GM21360 (cell line): ENCODE measurements around the gene PACS2.

Source experiments
- ATAC-seq: cut with Tn5 transposase; IDR thresholded peaks from one replicate; pipeline ENCODE4 v1.9.1; 2021; ENCODE audit warnings: mild to moderate bottlenecking, moderate library complexity; ENCODE audit not compliant: unreplicated experiment

Gene PACS2

DNA sequence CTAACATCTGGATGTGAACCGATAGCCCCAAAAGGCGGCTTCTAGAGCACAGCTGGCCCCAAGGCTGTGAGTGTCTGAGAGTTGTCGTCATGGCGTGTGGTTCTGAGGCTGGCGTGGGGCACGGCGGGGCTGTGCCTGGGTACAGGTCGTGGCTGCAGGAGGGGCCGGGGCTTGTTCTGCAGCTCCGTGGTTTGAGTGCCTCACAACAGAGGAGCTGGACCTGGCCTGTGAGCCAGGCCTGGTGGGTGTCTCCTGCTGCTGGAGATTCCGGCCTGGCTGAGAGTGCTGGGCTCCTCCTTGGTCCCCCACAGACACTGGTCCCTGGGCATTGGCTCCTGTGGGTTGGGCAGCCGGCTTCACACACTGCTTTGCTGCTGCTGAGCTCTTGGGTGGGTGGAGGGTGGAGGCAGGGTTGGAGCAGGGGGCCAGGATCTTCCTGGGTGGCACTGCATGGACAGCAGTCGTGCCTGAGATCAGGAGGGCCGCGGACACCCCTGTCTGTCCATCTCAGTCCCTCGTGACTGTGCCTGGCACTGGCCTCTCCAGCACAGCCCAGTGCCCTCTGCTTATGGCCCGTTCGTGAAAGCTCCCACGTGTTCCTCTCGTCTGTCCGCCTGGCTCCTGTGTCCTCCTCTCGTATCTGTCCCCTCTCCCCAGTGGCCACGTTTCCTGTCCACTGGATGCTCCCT lies 52.0 kb downstream of the PACS2 start:
- no peak for ATAC-seq

DNA sequence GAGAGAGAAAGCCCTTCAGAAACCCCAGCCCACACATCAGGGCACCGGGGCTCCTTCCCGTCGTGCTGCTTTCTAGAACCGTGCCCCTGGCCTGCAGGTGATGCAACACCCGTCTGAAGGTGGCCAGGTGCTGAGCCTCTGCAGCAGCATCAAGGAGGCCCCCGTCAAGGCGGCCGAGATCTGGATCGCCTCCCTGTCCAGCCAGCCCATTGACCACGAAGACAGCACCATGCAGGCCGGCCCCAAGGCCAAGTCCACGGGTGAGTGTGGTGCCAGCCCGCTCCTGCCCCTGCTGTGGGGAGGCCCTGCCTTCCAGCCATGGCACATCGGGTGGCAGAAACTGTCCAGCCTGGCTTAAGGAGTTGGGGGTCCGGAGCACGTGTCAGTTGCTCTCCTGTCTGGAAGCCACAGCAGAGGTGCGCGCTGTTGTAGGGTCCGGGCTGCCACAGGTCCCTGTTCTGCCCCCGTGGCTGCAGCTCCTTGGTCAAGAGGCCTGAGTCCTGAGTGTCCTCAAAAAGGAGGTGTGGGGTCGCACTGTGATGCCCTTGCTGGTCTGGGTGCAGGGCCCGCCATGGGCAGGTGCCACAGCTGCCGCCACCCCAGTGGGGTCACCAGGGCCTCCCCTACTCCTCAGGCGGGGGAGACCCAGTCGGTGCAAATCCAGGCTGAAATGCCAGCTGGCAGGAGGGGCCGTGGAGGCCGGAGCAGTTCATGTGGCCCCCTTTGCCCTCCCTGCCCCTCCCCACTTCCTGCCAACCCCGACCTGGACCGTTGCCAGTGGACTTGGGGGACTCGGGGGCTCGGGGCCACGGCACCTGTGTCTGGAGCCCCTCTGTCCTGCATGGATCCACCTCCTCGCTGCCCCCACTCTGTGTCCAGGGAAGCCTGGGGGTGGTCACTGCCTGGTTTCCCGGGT lies 52.8 kb downstream of the PACS2 start:
- no peak for ATAC-seq

DNA sequence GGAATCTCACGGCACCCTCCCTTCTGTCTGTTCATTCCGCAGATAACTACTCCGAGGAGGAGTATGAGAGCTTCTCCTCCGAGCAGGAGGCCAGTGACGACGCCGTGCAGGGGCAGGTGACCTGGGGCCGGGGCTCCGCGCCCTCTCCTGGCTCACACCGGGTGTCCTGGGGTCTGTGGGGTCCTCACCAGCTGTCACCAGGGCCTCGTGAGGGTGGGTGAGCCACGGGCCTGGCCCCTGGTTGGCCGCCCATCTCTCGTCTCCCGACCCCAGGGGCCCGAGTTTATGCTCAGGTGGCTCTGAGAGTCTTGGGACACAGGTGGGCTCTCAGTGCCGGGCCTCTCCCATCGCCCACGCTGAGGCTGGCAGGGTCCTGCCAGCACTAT lies 53.5 kb downstream of the PACS2 start:
- no peak for ATAC-seq

DNA sequence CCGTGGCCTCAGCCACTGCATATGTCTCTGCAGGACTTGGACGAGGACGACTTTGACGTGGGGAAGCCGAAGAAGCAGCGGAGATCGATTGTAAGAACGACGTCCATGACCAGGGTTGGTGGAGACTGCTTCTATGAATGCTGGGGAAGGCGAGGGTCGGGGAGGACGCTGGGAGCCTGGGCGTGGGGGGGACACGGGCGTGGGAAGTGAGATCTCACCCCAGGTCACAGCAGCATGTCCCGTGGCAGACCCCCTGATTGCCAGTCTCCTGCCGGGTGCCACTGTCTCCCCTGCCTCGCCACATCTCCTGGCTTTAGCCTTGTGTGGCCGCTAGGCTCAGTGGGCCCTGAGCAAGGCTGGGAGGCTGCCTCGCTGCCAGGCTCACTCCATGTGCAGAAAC lies 53.9 kb downstream of the PACS2 start:
- ATAC-seq, result no peak

DNA sequence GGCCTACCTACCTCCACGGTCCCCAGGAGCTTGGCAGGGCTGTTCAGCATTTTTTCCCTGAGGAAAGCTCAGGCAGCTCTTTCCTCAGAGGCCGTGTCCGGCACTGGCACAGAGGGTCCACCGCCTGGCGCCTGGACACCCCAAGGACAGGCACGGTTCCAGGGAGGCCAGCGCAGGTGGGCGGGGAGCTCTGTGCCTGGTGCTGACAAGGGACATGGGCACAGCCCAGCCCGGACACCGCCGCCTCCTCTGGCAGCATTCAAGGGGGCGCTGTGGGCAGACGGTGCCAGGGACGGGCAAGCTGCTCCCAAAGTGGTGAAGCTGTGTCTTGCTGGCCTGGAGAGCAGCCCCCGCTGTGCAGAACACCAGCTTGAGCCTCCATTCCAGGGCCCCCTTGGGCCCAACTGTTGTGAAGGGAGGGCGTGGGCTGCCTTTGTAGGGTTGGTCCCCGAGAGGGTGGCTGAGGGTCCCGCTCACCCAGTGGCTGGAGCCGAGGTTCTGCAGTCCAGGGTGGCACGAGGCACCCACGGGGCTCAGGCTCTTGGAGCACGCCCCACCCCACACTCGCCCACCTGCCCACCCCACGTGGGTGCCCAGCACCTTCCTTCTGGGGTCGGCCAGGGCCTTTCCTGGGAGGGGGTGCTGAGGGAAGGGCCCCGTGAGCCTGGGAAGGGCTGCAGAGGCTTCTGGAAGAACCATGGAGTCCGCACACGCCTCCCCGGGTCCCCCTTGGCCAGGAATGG lies 54.5 kb downstream of the PACS2 start:
- ATAC-seq, result no peak

DNA sequence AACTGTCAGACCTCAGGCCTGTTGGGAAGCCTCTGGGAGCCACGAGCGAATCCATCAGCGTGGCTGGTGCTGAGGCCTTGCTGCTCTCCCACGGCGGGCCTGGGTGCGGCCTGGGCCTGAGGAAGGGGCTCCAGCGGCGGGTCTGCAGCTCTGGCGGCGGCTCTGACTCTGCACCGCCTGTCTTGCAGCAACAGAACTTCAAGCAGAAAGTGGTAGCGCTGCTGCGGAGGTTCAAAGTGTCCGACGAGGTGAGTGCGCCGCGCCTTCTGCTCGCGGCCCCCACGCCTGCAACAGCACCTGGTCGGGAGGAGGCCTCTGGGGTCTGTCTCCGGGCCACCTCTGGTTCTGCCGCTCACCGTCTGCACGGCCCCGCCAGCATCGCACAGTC lies 55.1 kb downstream of the PACS2 start:
- no peak for ATAC-seq

DNA sequence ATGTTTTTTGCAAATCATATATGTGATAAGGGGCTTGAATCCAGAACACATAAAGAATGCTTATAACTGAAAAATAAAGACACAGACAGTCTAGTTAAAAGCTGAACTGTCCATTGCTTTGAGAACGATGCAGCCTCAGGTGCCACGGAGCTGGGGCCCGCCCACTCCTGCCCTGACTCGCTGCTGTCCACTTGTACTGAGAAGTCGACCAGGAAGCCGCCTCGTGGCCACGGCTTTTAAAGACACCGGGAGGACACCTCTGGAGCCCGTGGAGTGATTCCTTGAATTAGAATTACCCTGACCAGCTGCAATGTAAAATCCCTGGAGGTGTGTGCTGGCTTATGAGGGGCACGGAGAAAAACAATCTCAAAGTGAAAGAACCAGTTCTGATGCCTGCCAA lies 59.8 kb downstream of the PACS2 start:
- ATAC-seq, result no peak

DNA sequence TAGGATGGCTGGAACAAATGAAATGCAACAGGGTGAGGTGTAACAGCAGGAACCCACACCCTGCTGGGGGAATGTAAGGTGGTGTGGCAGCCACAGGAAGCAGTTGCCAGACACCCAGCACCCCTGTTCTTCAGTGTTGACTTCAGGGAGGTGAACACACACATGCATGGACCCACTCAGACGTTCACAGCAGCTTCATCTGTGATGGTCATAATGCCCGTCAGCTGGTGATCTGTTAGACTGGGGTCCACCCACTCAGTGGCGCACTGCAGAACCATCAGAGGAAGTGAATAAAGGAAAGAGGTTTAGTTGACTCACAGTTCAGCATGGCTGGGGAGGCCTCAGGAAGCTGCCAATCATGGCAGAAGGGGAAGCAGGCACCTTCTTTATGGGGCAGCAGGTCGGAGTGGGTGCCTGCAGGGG lies 61.1 kb downstream of the PACS2 start:
- no peak for ATAC-seq

DNA sequence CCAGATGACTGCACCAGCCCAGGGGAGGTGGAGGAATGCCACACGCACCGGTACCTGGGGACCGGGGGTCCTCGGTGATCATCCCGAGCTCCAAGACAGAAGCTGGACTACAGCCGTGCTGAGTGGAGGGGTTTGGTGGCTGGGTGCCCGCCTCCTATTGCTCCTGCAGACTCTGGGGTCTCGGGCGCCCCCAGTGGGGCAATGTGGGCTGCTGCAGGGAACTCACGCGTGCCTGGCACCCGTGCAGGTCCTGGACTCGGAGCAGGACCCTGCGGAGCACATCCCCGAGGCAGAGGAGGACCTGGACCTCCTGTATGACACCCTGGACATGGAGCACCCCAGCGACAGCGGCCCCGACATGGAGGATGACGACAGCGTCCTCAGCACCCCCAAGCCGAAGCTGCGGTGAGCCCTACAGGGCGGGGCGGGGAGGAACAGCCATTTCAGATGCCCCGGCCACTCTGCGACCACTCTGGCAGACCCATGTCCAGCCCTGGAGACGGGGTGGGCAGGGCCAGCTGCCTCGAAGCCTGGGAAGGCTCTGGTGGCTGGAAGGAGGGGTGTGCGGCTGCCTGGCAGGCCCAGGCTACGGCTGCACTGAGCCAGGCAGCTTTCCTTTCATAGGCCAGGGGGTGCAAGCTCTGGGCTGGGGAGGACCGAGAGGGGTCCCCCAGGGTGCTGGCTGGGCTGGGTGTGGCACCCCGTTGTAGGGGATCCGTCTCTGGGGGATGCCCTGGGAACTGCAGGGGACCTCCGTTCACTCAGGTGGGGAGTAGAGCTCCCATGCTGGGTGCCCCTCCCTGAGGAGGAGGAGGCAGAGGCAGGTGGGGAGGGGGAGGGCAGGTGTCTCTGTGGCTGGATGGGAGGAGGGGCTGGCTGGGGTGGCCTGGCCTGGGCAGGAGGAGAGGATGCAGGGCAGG lies 62.2 kb downstream of the PACS2 start:
- ATAC-seq, result no peak

DNA sequence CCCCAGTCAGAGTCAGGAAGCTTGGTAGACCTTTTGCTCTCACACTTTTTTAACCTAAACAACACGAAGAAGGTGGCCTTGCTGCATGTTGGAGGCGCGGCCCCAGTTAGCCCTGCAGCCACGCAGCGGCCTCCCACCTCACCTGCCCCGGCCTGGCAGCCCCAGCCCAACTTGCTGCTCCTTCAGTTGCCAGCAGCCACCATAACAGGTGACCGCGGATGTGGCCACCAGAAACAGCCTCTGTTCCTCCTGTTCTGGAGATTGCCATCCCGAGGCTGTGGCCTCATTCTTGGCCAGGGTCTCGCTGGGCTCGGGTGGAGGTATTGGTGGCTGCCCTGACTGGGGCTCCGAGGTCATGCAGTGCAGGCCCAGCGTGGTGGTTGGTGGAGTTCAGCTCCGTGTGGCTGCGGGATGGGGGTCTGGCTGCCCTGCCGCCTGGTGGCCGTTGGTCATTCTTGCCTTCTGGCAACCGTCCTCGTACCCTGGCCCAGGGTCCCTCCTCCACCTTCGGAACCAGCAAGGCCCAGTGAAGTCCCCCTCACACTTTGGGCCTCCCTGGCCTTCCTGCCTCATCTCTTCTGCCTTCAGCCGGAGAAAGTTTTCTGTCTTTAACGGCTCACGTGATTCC lies 63.1 kb downstream of the PACS2 start:
- no peak for ATAC-seq

DNA sequence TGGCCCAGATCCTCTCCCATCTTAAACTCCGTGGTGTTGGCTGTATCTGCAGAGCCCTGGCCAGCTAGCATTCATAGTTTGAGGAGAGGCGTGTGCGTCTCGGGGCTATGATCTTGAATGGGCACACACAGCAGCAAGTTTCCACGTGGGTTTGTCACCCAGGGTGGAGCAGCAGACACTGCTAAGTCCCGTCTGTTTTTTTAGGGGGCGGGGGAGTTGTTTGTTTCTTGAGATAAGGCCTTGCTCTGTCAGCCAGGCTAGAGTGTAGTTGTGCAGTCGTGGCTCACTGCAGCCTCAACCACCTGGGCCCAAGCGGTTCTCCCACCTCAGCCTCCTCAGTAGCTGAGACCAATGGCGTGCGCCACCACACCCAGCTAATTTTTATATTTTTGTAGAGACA lies 63.7 kb downstream of the PACS2 start:
- ATAC-seq, result no peak

DNA sequence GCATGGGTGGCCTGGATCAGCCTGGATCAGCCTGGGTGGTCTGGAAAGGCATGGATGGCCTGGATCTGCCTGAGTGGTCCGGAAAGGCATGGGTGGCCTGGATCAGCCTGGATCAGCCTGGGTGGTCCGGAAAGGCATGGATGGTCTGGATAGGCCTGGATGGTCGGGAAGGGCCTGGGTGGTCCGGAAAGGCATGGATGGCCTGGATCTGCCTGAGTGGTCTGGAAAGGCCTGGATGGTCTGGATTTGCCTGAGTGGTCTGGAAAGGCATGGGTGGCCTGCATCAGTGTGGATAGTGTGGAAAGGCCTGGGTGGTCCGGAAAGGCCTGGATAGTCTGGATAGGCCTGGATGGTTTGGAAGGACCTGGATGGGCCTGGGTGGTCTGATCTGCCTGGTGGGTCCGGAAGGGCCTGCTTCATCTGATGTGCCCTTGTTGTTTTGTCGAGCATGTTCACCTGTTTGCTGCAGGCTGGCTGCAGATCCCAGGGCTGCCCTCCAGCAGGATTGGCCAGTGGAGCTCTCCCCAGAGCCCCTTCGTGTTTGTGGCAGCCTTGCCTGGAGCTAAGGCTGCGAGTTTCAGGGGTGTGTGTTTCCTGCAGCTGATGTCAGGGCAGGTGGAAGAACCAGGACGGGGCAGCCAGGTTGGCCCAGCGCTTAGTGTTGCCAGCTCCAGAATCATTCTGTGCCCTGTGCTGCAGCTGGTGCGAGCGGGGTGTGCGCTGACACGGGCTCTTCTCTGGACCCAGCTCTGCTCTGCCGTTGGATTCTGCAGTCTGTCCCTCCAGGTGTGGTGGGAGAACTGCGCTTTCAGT lies 64.5 kb downstream of the PACS2 start:
- no peak for ATAC-seq

DNA sequence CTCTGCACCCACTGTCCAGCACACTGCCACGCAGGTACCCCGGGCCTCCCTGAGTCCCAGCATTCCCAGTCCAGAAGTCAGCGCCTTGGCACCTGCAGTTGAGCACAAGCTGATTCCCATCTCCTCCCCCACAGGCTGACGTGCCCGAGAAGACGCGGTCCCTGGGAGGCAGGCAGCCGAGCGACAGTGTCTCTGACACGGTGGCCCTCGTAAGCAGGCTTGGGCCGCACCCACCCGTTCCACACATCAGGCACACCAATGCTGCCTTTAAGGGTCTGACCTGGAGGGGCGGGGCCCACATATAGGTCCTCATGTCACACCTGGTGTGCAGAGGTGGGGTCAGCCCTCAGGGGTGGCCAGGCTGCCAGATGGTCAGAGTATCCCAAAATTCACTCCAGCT lies 65.4 kb downstream of the PACS2 start:
- no peak for ATAC-seq

DNA sequence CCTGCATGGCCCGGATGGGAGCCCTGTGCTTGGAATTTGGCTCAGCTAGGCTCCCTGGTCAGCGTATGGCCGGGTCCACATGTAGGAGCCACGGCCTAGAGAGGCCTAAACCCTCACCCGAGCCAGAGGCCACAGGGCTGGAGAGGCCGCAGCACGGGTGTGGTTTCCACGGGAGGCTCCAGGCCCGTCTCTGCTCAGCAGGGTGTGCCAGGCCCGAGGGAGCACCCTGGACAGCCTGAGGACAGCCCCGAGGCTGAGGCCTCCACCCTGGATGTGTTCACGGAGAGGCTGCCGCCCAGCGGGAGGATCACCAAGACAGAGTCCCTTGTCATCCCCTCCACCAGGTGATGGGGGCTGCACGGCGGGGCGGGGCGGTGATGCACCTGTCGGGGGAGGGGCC lies 66.2 kb downstream of the PACS2 start:
- ATAC-seq, result no peak

DNA sequence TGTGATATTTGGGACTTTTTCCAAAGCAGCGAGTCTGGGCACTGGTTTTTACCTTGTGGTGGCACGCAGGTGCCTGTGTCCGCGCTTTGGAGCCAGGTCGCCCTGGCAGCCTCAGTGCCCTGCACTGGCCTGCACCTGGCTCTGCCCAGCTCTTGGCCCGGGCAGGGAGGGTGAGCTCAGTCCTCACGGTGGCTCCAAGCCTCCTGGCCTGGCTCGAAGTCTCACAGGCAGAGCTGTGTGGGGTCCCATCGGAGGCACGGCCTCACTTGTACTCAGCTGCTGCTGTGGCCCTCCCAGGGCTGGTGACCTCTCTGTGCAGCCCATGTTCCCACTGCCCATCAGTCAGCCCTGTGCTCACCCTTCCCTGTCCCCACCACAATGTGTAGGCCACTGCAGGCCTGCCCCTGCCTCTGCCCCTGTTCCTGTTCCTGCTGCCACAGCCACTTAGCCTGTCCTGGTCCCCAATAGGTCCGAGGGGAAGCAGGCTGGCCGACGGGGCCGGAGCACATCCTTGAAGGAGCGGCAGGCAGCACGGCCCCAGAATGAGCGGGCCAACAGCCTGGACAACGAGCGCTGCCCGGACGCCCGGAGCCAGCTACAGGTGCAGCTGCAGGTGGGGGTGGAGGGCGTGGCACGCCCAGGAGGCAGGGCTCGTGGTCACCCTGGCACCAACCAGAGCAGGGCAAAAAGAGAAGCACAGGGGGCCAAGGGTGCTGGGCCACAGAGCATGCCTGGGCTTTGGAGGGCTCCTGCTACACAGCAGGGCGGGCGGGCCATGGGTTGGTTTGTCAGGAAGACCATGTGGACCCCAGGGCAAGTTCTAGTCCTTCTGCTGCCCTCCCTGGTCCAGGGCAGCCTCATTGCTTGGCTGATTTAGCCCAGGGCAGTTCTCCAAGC lies 67.1 kb downstream of the PACS2 start:
- no peak for ATAC-seq

DNA sequence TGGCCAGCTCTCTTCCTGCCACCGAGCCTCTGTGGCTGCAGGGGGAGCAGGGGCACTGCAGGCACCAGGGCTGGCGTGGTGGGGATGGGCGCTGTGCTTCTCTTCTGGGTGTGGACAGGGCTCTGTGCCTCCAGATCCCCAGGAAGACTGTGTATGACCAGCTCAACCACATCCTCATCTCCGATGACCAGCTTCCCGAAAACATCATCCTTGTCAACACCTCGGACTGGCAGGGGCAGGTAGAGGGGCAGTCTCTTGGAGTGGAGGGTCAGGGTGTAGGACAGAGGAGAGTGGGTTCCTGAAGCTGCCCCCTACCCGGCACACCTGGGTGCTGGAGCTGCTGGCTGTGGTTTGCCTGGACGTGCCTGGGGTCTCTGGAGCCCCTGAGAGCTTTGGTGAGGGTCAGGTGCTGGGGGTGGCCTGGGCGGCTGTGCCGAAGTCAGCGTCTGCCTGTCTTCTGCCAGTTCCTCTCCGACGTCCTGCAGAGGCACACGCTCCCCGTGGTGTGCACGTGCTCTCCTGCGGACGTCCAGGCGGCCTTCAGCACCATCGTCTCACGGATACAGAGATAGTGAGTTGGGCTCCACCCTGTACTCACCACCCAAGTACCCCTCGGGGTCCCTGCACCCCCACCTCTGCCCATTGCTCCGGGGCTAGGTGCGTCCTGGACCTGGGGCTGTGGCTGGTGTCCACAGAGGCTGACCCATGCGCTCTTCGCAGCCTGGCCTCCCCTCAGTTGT lies 68.0 kb downstream of the PACS2 start:
- ATAC-seq, result no peak

DNA sequence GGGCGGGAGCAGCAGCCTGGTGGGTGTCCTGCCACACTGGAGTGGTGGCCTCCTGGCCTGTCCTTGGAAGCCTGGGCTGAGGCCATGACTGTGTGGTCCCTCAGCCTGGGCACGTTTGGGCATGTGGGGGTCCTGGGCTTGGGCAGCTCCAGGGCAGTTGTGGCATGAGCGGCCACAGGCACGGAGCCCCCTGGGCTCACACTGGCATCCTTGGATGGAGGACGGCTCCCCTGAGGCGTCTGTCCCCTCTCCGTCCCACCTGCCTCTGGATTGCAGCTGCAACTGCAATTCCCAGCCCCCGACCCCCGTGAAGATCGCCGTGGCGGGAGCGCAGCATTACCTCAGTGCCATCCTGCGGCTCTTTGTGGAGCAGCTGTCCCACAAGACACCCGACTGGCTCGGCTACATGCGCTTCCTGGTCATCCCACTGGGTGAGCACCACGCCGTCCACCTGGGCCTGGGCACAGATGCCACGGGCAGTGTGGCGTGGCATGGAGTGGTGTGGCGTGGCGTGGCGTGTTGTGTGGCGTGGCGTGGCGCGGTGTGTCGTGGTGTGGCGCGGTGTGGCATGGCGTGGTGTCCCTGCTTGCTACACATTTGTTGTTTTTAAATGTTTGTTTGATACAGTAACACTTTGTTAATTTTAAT lies 68.7 kb downstream of the PACS2 start:
- no peak for ATAC-seq
